CD4-positive, alpha-beta T cell (primary cell): Measurements from ENCODE around the gene CUZD1. TPM values are rescaled to one million over a fixed set of nuclear protein-coding genes. Genes with fewer than 3 reads are reported as not detected.

Source experiments
- ATAC-seq: fragments of 200-7000 bp; cut with Tn5 transposase; one replicate; pipeline ENCODE4 v1.10.0; 2022; ENCODE audit warnings: mild to moderate bottlenecking; ENCODE audit not compliant: poor library complexity
- CTCF ChIA-PET: fragments of 350-600 bp; sonication (Branson Sonifier 250); formaldehyde crosslinking; loops from one replicate; lab custom pipeline; 2021; ENCODE audit warnings: antibody characterized with exemption, inconsistent platforms; lab: Charles Lee
- POLR2A ChIA-PET: fragments of 350-600 bp; sonication (Branson Sonifier 250); formaldehyde crosslinking; loops from one replicate; lab custom pipeline; 2021; ENCODE audit warnings: antibody characterized with exemption, inconsistent platforms; lab: Charles Lee
- DNase-seq, 14 experiments: peaks; one replicate each; pipeline ENCODE4 v3.0.0-alpha.2; 2013 to 2020; ENCODE audit warnings: mixed read lengths in 2 of 14
- H3K27ac ChIP-seq, 2 donors: one replicate each; pipeline versions ENCODE4 v1.5.1 to v1.7.0; 2013; ENCODE audit warnings: low read length in 2 of 2, low read depth in 1 of 2, mild to moderate bottlenecking in 1 of 2
- H3K27me3 ChIP-seq, 2 experiments: 1 replicate in 1 of 2; 2 replicates in 1 of 2; pipeline versions ENCODE4 v1.6.1 to v1.7.0; 2013; ENCODE audit warnings: low read length in 2 of 2, control low read depth in 1 of 2, mild to moderate bottlenecking in 1 of 2, moderate library complexity in 1 of 2; ENCODE audit not compliant: insufficient read depth in 2 of 2, control insufficient read depth in 1 of 2
- H3K36me3 ChIP-seq: one replicate; pipeline ENCODE4 v1.6.1; 2013; ENCODE audit warnings: low read length, control low read depth; ENCODE audit not compliant: insufficient read depth
- H3K4me1 ChIP-seq: one replicate; pipeline ENCODE4 v1.6.1; 2013; ENCODE audit warnings: low read length, control low read depth; ENCODE audit not compliant: insufficient read depth
- H3K4me3 ChIP-seq: one replicate; pipeline ENCODE4 v1.5.1; 2013; ENCODE audit warnings: mild to moderate bottlenecking, low read length, moderate library complexity
- H3K9me3 ChIP-seq, 2 experiments: 1 replicate in 1 of 2; 2 replicates in 1 of 2; pipeline versions ENCODE4 v1.6.1 to v1.7.0; 2013; ENCODE audit warnings: low read length in 2 of 2, mild to moderate bottlenecking in 2 of 2, control low read depth in 1 of 2, moderate library complexity in 1 of 2; ENCODE audit not compliant: control insufficient read depth in 1 of 2, insufficient read depth in 1 of 2
- H3K27ac Mint-ChIP-seq: one replicate; pipeline ENCODE4 v1.8.0; 2020; ENCODE audit warnings: mixed read lengths
- H3K27me3 Mint-ChIP-seq: one replicate; pipeline ENCODE4 v1.8.0; 2021; ENCODE audit warnings: mixed read lengths
- H3K36me3 Mint-ChIP-seq: one replicate; pipeline ENCODE4 v1.8.0; 2021; ENCODE audit warnings: low read depth, mixed read lengths
- H3K4me1 Mint-ChIP-seq: one replicate; pipeline ENCODE4 v1.8.0; 2021; ENCODE audit warnings: low read depth, mixed read lengths
- H3K4me3 Mint-ChIP-seq: one replicate; pipeline ENCODE4 v1.8.0; 2020; ENCODE audit warnings: mild to moderate bottlenecking, mixed read lengths
- H3K9me3 Mint-ChIP-seq: one replicate; pipeline ENCODE4 v1.8.0; 2020; ENCODE audit warnings: mixed read lengths
- intact Hi-C, 2 experiments: fragments of 100-400 bp; cut with DNase I in 1 of 2; cut with micrococcal nuclease in 1 of 2; formaldehyde crosslinking; loops; one replicate each; pipeline versions ENCODE4 v1.15.1 to v1.9.0; 2023 to 2025; cut with DNase I, micrococcal nuclease
- total RNA-seq, 174 experiments: library from RNA in 2 of 174; stranded (reverse) in 2 of 174; gene quantifications; one replicate each; pipeline ENCODE4 v1.2.3 and lab custom pipeline; 2021 to 2026
- TF ChIP-seq, protein P1 (sequence below): fragments of 200-600 bp; IDR thresholded peaks from one replicate; pipeline ENCODE4 v1.8.0; 2022; ENCODE audit warnings: antibody characterized with exemption, mild to moderate bottlenecking

Gene CUZD1
- total RNA-seq, 2 experiments from 2014 or later = 0.27 to 0.64 TPM

DNA sequence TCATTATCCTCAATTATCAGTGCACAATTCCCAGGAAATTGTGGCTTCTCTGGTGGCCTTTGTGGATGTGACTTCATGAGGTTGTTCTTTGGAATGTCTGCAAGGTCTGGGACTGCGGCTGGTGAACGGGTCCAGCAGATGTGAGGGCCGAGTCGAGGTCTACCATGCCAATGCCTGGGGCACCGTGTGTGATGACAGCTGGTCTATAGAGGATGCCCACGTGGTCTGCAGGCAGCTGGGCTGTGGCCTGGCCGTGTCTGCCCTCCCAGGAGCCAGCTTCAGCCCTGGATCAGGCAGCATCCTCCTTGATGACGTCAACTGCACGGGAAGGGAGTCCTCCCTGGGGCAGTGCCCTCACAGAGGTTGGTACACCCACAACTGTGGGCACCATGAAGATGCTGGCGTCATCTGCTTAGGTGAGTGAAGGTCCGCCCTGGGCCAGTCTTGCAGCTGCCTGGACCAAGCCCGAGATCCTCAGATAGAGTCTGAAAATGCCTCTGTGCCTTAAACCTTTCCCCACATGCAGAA, 46.9 kb downstream of the CUZD1 start:
- no peaks in the 10 kb centered on the region for H3K9me3 Mint-ChIP-seq
- H3K27me3 Mint-ChIP-seq = peaks cover 28% of the 10 kb centered on the region
- no peaks in the 10 kb centered on the region for H3K36me3 ChIP-seq
- H3K4me3 Mint-ChIP-seq = no peak overlapping the region
- H3K4me1 ChIP-seq = no peaks in the 10 kb centered on the region
- POLR2A ChIA-PET = no interaction called here
- CTCF ChIA-PET = no interaction called here
- TF ChIP-seq, protein P1, sequence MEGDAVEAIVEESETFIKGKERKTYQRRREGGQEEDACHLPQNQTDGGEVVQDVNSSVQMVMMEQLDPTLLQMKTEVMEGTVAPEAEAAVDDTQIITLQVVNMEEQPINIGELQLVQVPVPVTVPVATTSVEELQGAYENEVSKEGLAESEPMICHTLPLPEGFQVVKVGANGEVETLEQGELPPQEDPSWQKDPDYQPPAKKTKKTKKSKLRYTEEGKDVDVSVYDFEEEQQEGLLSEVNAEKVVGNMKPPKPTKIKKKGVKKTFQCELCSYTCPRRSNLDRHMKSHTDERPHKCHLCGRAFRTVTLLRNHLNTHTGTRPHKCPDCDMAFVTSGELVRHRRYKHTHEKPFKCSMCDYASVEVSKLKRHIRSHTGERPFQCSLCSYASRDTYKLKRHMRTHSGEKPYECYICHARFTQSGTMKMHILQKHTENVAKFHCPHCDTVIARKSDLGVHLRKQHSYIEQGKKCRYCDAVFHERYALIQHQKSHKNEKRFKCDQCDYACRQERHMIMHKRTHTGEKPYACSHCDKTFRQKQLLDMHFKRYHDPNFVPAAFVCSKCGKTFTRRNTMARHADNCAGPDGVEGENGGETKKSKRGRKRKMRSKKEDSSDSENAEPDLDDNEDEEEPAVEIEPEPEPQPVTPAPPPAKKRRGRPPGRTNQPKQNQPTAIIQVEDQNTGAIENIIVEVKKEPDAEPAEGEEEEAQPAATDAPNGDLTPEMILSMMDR = no peak
- no peak overlapping the region for H3K4me3 ChIP-seq
- H3K27ac Mint-ChIP-seq = no peak overlapping the region
- DNase-seq (no peak), ATAC-seq (no peak)
- no peaks in the 10 kb centered on the region for H3K36me3 Mint-ChIP-seq
- peaks cover 0 to 14% of the 10 kb centered on the region in 2 experiments for H3K9me3 ChIP-seq
- H3K27me3 ChIP-seq = peaks cover 0 to 2% of the 10 kb centered on the region in 2 experiments
- H3K27ac ChIP-seq = no peak overlapping the region
- H3K4me1 Mint-ChIP-seq = no peaks in the 10 kb centered on the region
- intact Hi-C loops = no loop called here

DNA sequence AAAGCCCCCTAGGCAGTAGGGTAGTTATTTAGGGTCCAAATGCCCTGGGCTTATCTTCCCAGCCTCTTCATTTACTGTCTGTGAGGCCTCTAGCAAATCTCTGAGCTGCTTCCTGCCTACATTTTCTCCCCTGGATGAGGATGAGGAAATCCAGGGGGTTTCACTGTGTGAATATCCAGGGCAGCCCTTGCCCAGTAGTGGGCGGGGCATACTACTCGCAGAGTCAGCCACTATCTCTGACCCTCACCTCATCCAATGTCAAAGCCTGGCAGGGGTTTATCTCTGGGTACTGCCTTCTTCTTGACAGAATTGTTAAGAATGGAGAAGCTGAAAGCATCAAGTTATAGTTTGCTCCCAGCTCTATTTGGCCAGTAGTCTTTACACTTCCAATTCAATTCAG, 48.9 kb downstream of the CUZD1 start:
- H3K4me1 ChIP-seq = no peaks in the 10 kb centered on the region
- Mint-ChIP-seq H3K36me3 (no peaks in the 10 kb centered on the region), H3K4me3 (no peak overlapping the region), H3K4me1 (no peaks in the 10 kb centered on the region), H3K27ac (no peak overlapping the region), H3K27me3 (peaks cover 44% of the 10 kb centered on the region), H3K9me3 (no peaks in the 10 kb centered on the region)
- H3K36me3 ChIP-seq = no peaks in the 10 kb centered on the region
- DNase-seq (no peak), ATAC-seq (no peak)
- H3K9me3 ChIP-seq = peaks cover 0 to 9% of the 10 kb centered on the region in 2 experiments
- TF ChIP-seq, protein P1 = no peak
- H3K27ac ChIP-seq = no peak overlapping the region
- CTCF ChIA-PET = no interaction called here
- intact Hi-C loops = no loop called here
- peaks cover 0 to 2% of the 10 kb centered on the region in 2 experiments for H3K27me3 ChIP-seq
- POLR2A ChIA-PET = no interaction called here
- H3K4me3 ChIP-seq = no peak overlapping the region

DNA sequence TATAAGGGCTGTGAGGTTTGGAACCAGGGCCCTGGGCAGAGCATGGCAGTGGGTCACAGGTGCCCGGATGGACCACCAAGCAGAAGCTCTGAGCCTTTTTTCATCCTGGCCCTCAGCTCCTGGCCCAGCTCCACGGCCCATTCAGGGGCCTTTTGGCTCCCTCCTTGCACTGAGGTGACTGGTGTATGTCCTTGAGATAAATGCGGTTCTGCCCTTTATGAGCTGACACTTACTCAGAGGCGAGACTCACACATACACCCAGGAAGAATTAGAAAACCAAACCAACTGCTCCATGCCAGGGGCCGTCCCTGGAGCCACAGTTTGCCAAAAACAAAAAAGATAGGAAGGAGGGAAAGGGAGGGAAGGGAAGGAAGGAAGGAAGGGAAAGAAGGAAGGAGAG, 49.7 kb downstream of the CUZD1 start:
- H3K27ac ChIP-seq = no peak overlapping the region
- no peak for ATAC-seq
- intact Hi-C loops = no loop called here
- Mint-ChIP-seq H3K27me3 (peaks cover 52% of the 10 kb centered on the region), H3K4me1 (no peaks in the 10 kb centered on the region), H3K27ac (no peak overlapping the region), H3K4me3 (no peak overlapping the region), H3K9me3 (no peaks in the 10 kb centered on the region), H3K36me3 (no peaks in the 10 kb centered on the region)
- no peaks in the 10 kb centered on the region for H3K4me1 ChIP-seq
- DNase-seq = no peak
- peaks cover 0 to 9% of the 10 kb centered on the region in 2 experiments for H3K9me3 ChIP-seq
- H3K4me3 ChIP-seq = no peak overlapping the region
- ChIA-PET POLR2A (no interaction called here), CTCF (interaction anchor here (1.0 kb wide), 1 partner anchor 8 kb away, joined by 3 read pairs; no protein-coding TSS in a partner anchor)
- H3K36me3 ChIP-seq = no peaks in the 10 kb centered on the region
- TF ChIP-seq, protein P1 = no peak
- peaks cover 0 to 2% of the 10 kb centered on the region in 2 experiments for H3K27me3 ChIP-seq
